ENCODE results near the gene EBF4. TPM values are rescaled to one million over a fixed set of nuclear protein-coding genes. Genes with fewer than 3 reads are reported as not detected.

The EBF4 gene
- total RNA-seq, 1 experiment from 2014 or later: not detected

GRCh38 chr20:2692886-2693285, 306 bp downstream of the EBF4 start:
- DNase-seq (ENCODE audit: unreplicated experiment): no peak
- CTCF ChIA-PET: no interaction called here
- Mint-ChIP-seq H3K36me3 (ENCODE audit: insufficient read depth, unreplicated experiment) (no peaks in the 10 kb centered on the region), H3K9me3 (ENCODE audit: unreplicated experiment) (no peaks in the 10 kb centered on the region), H3K4me3 (ENCODE audit: unreplicated experiment) (no peak overlapping the region), H3K27ac (ENCODE audit: low read depth, unreplicated experiment) (no peak overlapping the region), H3K4me1 (ENCODE audit: insufficient read depth, unreplicated experiment) (peaks cover 8% of the 10 kb centered on the region), H3K27me3 (ENCODE audit: insufficient read depth, unreplicated experiment) (peaks cover 72% of the 10 kb centered on the region)
- POLR2A ChIA-PET: no interaction called here
- intact Hi-C loops (cut with micrococcal nuclease): no loop called here
- TF ChIP-seq CTCF (IDR thresholded peaks at IDR 0.05; ENCODE audit: unreplicated experiment): no peak
- no TSS peak for BruUV-seq (replicated peaks)

- H3K4me1 Mint-ChIP-seq (ENCODE audit: insufficient read depth, unreplicated experiment): peaks cover 8% of the 10 kb centered on the region
- intact Hi-C loops (cut with micrococcal nuclease): no loop called here
- peaks cover 78% of the 10 kb centered on the region for H3K27me3 Mint-ChIP-seq (ENCODE audit: insufficient read depth, unreplicated experiment)
These were observed 867 bp downstream of the EBF4 start for GRCh38 chr20:2693286-2694007.

GRCh38 chr20:2694008-2694471, 1.5 kb downstream of the EBF4 start:
- H3K27me3 Mint-ChIP-seq (ENCODE audit: insufficient read depth, unreplicated experiment): peaks cover 82% of the 10 kb centered on the region
- H3K27ac Mint-ChIP-seq (ENCODE audit: low read depth, unreplicated experiment): no peak overlapping the region
- intact Hi-C loops (cut with micrococcal nuclease): no loop called here
- peaks cover 8% of the 10 kb centered on the region for H3K4me1 Mint-ChIP-seq (ENCODE audit: insufficient read depth, unreplicated experiment)
- no peak for TF ChIP-seq CTCF (IDR thresholded peaks at IDR 0.05; ENCODE audit: unreplicated experiment)
- ChIA-PET CTCF (interaction anchor here (1.9 kb wide), 1 partner anchor 59 kb away, joined by 4 read pairs; no protein-coding TSS in a partner anchor), POLR2A (interaction anchor here (0.9 kb wide), 1 partner anchor 13 kb away, joined by 3 read pairs; no protein-coding TSS in a partner anchor)
- H3K9me3 Mint-ChIP-seq (ENCODE audit: unreplicated experiment): no peaks in the 10 kb centered on the region
- H3K4me3 Mint-ChIP-seq (ENCODE audit: unreplicated experiment): no peak overlapping the region
- BruUV-seq (replicated peaks): no TSS peak
- H3K36me3 Mint-ChIP-seq (ENCODE audit: insufficient read depth, unreplicated experiment): no peaks in the 10 kb centered on the region
- DNase-seq (ENCODE audit: unreplicated experiment): no peak

More at GRCh38 chr20:2693286-2694007, 867 bp downstream of the EBF4 start:
- Mint-ChIP-seq H3K4me3 (ENCODE audit: unreplicated experiment) (no peak overlapping the region), H3K27ac (ENCODE audit: low read depth, unreplicated experiment) (no peak overlapping the region), H3K36me3 (ENCODE audit: insufficient read depth, unreplicated experiment) (no peaks in the 10 kb centered on the region), H3K9me3 (ENCODE audit: unreplicated experiment) (no peaks in the 10 kb centered on the region)
- no peak for DNase-seq (ENCODE audit: unreplicated experiment)
- ChIA-PET POLR2A (no interaction called here), CTCF (interaction anchor here (0.6 kb wide), 1 partner anchor 1000 kb away, joined by 3 read pairs; no protein-coding TSS in a partner anchor)
- TF ChIP-seq CTCF (IDR thresholded peaks at IDR 0.05; ENCODE audit: unreplicated experiment): no peak
- BruUV-seq (replicated peaks): no TSS peak

- ChIA-PET POLR2A (interaction anchor here (0.9 kb wide), 1 partner anchor 13 kb away, joined by 3 read pairs; no protein-coding TSS in a partner anchor), CTCF (interaction anchor here (1.9 kb wide), 1 partner anchor 58 kb away, joined by 4 read pairs; no protein-coding TSS in a partner anchor)
These were observed 1.9 kb downstream of the EBF4 start for GRCh38 chr20:2694519-2694918.

More at GRCh38 chr20:2694519-2694918, 1.9 kb downstream of the EBF4 start:
- H3K27me3 Mint-ChIP-seq (ENCODE audit: insufficient read depth, unreplicated experiment): peaks cover 80% of the 10 kb centered on the region
- DNase-seq (ENCODE audit: unreplicated experiment): no peak
- no peaks in the 10 kb centered on the region for H3K9me3 Mint-ChIP-seq (ENCODE audit: unreplicated experiment)
- no peak overlapping the region for H3K27ac Mint-ChIP-seq (ENCODE audit: low read depth, unreplicated experiment)
- H3K36me3 Mint-ChIP-seq (ENCODE audit: insufficient read depth, unreplicated experiment): no peaks in the 10 kb centered on the region
- no TSS peak for BruUV-seq (replicated peaks)
- no peak for TF ChIP-seq CTCF (IDR thresholded peaks at IDR 0.05; ENCODE audit: unreplicated experiment)
- no peak overlapping the region for H3K4me3 Mint-ChIP-seq (ENCODE audit: unreplicated experiment)
- peaks cover 8% of the 10 kb centered on the region for H3K4me1 Mint-ChIP-seq (ENCODE audit: insufficient read depth, unreplicated experiment)
- intact Hi-C loops (cut with micrococcal nuclease): no loop called here

Data from MCF 10A (cell line).